GM12878 (cell line): ENCODE measurements around the gene KRTAP10-9. TPM values are rescaled to one million over a fixed set of nuclear protein-coding genes. Genes with fewer than 3 reads are reported as not detected.

Experiments used
- ATAC-seq: fragments of 200-7000 bp; cut with Tn5 transposase; 3 replicates; pipeline ENCODE4 v1.9.1; 2020; ENCODE audit warnings: mild to moderate bottlenecking, moderate library complexity
- BruUV-seq: library from RNA; stranded (reverse); fragments of 400-500 nt; replicated peaks from 2 replicates; lab custom pipeline; 2021; lab: Mats Ljungman, UMichigan
- CTCF ChIA-PET: fragments of 300-600 bp; sonication (Branson Sonifier 250); formaldehyde crosslinking; extraction: SDS; loops from one replicate; lab custom pipeline; 2021; ENCODE audit warnings: inconsistent platforms; lab: Yijun Ruan, JAX
- POLR2A ChIA-PET: fragments of 350-600 bp; formaldehyde crosslinking; extraction: SDS; loops from one replicate; lab custom pipeline; 2021; ENCODE audit warnings: inconsistent platforms; lab: Charles Lee
- RAD21 ChIA-PET: fragments of 300-600 bp; sonication (Branson Sonifier 250); formaldehyde crosslinking; loops from one replicate; lab custom pipeline; 2023; ENCODE audit warnings: antibody characterized with exemption; ENCODE audit not compliant: unreplicated experiment; lab: Charles Lee
- SMC1A ChIA-PET: fragments of 300-600 bp; sonication (Branson Sonifier 250); formaldehyde crosslinking; loops from one replicate; lab custom pipeline; 2023; ENCODE audit not compliant: unreplicated experiment, uncharacterized antibody; lab: Charles Lee
- DNase-seq: peaks from one replicate; pipeline ENCODE4 v3.0.0-alpha.2; 2011; ENCODE audit warnings: low read depth, low spot score
- FAIRE-seq: peaks from 3 replicates; lab custom pipeline; 2011; peaks lifted over from hg19 to GRCh38; lab: Jason Lieb, UNC
- H2AFZ ChIP-seq: 2 replicates; pipeline ENCODE4 v1.6.0; 2011; ENCODE audit warnings: low read depth, low read length, control low read depth; ENCODE audit not compliant: control insufficient read depth
- H3K27ac ChIP-seq: 2 replicates; pipeline ENCODE4 v1.5.1; 2011; ENCODE audit warnings: control low read depth; ENCODE audit not compliant: control insufficient read depth, insufficient read depth
- H3K27me3 ChIP-seq, 2 experiments: replicated peaks in 1 of 2; 2 replicates each; pipeline versions ENCODE4 v1.6.0 to v1.6.1; 2011; ENCODE audit warnings: low read length in 1 of 2; ENCODE audit not compliant: control insufficient read depth in 2 of 2, insufficient read depth in 2 of 2
- H3K36me3 ChIP-seq, 2 experiments: 2 replicates each; pipeline ENCODE4 v1.5.1; 2011; ENCODE audit warnings: low read length in 1 of 2; ENCODE audit not compliant: control insufficient read depth in 2 of 2, insufficient read depth in 2 of 2
- H3K4me1 ChIP-seq: 2 replicates; pipeline ENCODE4 v1.6.1; 2011; ENCODE audit warnings: mild to moderate bottlenecking, low read length, moderate library complexity, mixed read lengths; ENCODE audit not compliant: control insufficient read depth, insufficient read depth
- H3K4me2 ChIP-seq: 2 replicates; pipeline ENCODE4 v1.6.0; 2011; ENCODE audit warnings: control low read depth; ENCODE audit not compliant: control insufficient read depth, insufficient read depth
- H3K4me3 ChIP-seq: fragments of 200-600 bp; sonication (generic); 2 replicates; pipeline ENCODE4 v1.5.1; 2016
- H3K79me2 ChIP-seq: 2 replicates; pipeline ENCODE4 v1.6.0; 2011; ENCODE audit warnings: low read length; ENCODE audit not compliant: control insufficient read depth, insufficient read depth
- H3K9ac ChIP-seq: 2 replicates; pipeline ENCODE4 v1.8.0; 2011; ENCODE audit warnings: low read length, control low read depth, mixed read lengths; ENCODE audit not compliant: control insufficient read depth, insufficient read depth
- H3K9me3 ChIP-seq: replicated peaks from 3 replicates; pipeline ENCODE4 v1.5.1; 2011; ENCODE audit warnings: mild to moderate bottlenecking, low read length; ENCODE audit not compliant: control insufficient read depth, insufficient read depth
- H4K20me1 ChIP-seq: 2 replicates; pipeline ENCODE4 v1.6.0; 2011; ENCODE audit not compliant: control insufficient read depth, insufficient read depth
- ASH2L ChIP-seq: fragments of 300-600, 200-600 bp; sonication (generic); IDR thresholded peaks from 2 replicates; pipeline ENCODE4 v1.6.1; 2017; ENCODE audit warnings: low read depth, mild to moderate bottlenecking, borderline replicate concordance
- ATF7 ChIP-seq: fragments of 450-650 bp; IDR thresholded peaks from 2 replicates; pipeline ENCODE4 v1.6.1; 2016; ENCODE audit warnings: low read depth, mild to moderate bottlenecking
- BCL11A ChIP-seq: IDR thresholded peaks from 2 replicates; pipeline ENCODE4 v1.6.1; 2011; ENCODE audit warnings: low read depth, low read length
- BHLHE40 ChIP-seq, 2 experiments: fragments of 450-650 bp in 1 of 2; IDR thresholded peaks; 2 replicates each; pipeline ENCODE4 v1.6.1; 2011 to 2017; ENCODE audit warnings: low read depth in 2 of 2, borderline replicate concordance in 1 of 2, improper control_type of control experiment in 1 of 2, low read length in 1 of 2, mild to moderate bottlenecking in 1 of 2
- CBX3 ChIP-seq: fragments of 200-600 bp; sonication (generic); IDR thresholded peaks from 2 replicates; pipeline ENCODE4 v1.6.1; 2016; ENCODE audit warnings: low read depth, borderline replicate concordance
- CREB1 ChIP-seq: IDR thresholded peaks from 2 replicates; pipeline ENCODE4 v1.6.1; 2012; ENCODE audit warnings: low read depth, mild to moderate bottlenecking, inconsistent platforms
- CREM ChIP-seq: IDR thresholded peaks from 2 replicates; pipeline ENCODE4 v1.6.1; 2014; ENCODE audit warnings: antibody characterized with exemption, low read depth
- FOXM1 ChIP-seq: IDR thresholded peaks from 2 replicates; pipeline ENCODE4 v1.6.1; 2012; ENCODE audit warnings: low read depth, mild to moderate bottlenecking, inconsistent platforms, low read length, moderate library complexity
- GATAD2B ChIP-seq: fragments of 450-650 bp; conservative IDR thresholded peaks from 2 replicates; pipeline ENCODE4 v1.6.1; 2017; ENCODE audit warnings: low read depth, mild to moderate bottlenecking, moderate library complexity
- IRF4 ChIP-seq: IDR thresholded peaks from 2 replicates; pipeline ENCODE4 v1.6.1; 2011; ENCODE audit warnings: low read depth, low read length
- JUNB ChIP-seq: IDR thresholded peaks from 2 replicates; pipeline ENCODE4 v1.6.1; 2016; ENCODE audit warnings: antibody characterized with exemption, mild to moderate bottlenecking
- NFXL1 ChIP-seq: fragments of 450-650 bp; IDR thresholded peaks from 2 replicates; pipeline ENCODE4 v1.6.1; 2017; ENCODE audit warnings: antibody characterized with exemption, mild to moderate bottlenecking, borderline replicate concordance
- RUNX3 ChIP-seq: IDR thresholded peaks from 2 replicates; pipeline ENCODE4 v1.6.1; 2012; ENCODE audit warnings: low read length, inconsistent platforms
- TCF7 ChIP-seq: IDR thresholded peaks from 2 replicates; pipeline ENCODE4 v1.6.1; 2014; ENCODE audit warnings: antibody characterized with exemption, borderline replicate concordance
- ZBTB11 ChIP-seq: fragments of 450-650 bp; formaldehyde crosslinking; IDR thresholded peaks from 2 replicates; pipeline ENCODE4 v1.5.0; 2022; ENCODE audit warnings: mild to moderate bottlenecking, missing genetic modification characterization
- WGBS: methylation state at CpG from one replicate; pipeline ENCODE4 v1.1.6; 2016; ENCODE audit warnings: low lambda C conversion rate; ENCODE audit not compliant: insufficient replicate concordance, insufficient coverage; ENCODE audit errors: missing lambda C conversion rate; 5-methylcytosine and 5-hydroxymethylcytosine counted together
- in situ Hi-C: fragments of 300-500 bp; cut with MboI; formaldehyde crosslinking; loops from 9 replicates; pipeline ENCODE4 v1.14.3; 2018; ENCODE audit warnings: mixed read lengths
- intact Hi-C: fragments of 100-400 bp; cut with micrococcal nuclease; formaldehyde crosslinking; loops from one replicate; pipeline ENCODE4 v1.14.2; 2022; ENCODE audit not compliant: unreplicated experiment
- polyA plus RNA-seq, 11 experiments: library from polyadenylated mRNA; depleted of rRNA in 4 of 11; unstranded in 6 of 11; stranded (reverse) in 5 of 11; fragments of >200 nt; fragmentation: Nextera tagmentation in 4 of 11; fragmentation: Illumina TruSeq in 1 of 11; extraction: Ambion mirVana in 4 of 11; extraction: Trizol in 1 of 11; gene quantifications; 1 replicate in 1 of 11; 2 replicates in 10 of 11; pipeline versions ENCODE4 v1.2.1 to v1.2.3, GENCODE V29; 2011 to 2016; ENCODE audit warnings: inconsistent platforms in 2 of 11, missing spikeins in 2 of 11, low read depth in 1 of 11
- total RNA-seq, 4 experiments: library from RNA; depleted of rRNA in 3 of 4; stranded (reverse); fragments of >200 nt in 3 of 4; fragmentation: Illumina TruSeq in 1 of 4; extraction: Trizol in 1 of 4; gene quantifications; 2 replicates each; pipeline versions ENCODE4 v1.2.1 to v1.2.3, GENCODE V29; 2013 to 2021

The KRTAP10-9 gene
- total and polyA plus RNA-seq, 10 of the 15 experiments (the other 5 are each of a cell fraction or from before 2014, with no cell fraction given): not detected

- CTCF ChIA-PET: no interaction called here
- SMC1A ChIA-PET: no interaction called here
- no peaks in the 10 kb centered on the region for H3K79me2 ChIP-seq
- FAIRE-seq (no peak), DNase-seq (no peak), ATAC-seq (peak; percentile 23; the same call in 1 of the 3 replicates)
- H3K27me3 ChIP-seq: no peaks in the 10 kb centered on the region
- no peaks in the 10 kb centered on the region for H3K36me3 ChIP-seq
- H2AFZ ChIP-seq: no peak overlapping the region
- H3K4me3 ChIP-seq: no peak overlapping the region
- H3K4me2 ChIP-seq: no peak overlapping the region
- WGBS: 11% methylated on average over 6 of the region's 6 CpGs
- POLR2A ChIA-PET: no interaction called here
- RAD21 ChIA-PET: no interaction called here
- H3K27ac ChIP-seq: no peak overlapping the region
- intact Hi-C loops: no loop called here
- peaks cover 4% of the 10 kb centered on the region; the same call in 2 of the 3 replicates for H3K9me3 ChIP-seq
- in situ Hi-C loops: no loop called here
- no peaks in the 10 kb centered on the region for H3K4me1 ChIP-seq
- TF ChIP-seq JUNB (peak; percentile 70), GATAD2B (no peak), TCF7 (peak; percentile 80), BHLHE40 (IDR thresholded peaks at IDR 0.05; ENCODE audit: borderline replicate concordance in 1 of 2, low read depth in 2 of 2, low read length in 1 of 2) (peak in 1 of 2 experiments; percentile 34; a peak in 2 of 4 replicates), CREB1 (peak; percentile 53; the same call in 1 of the 2 replicates), IRF4 (peak; percentile 55; the same call in 1 of the 2 replicates), CBX3 (no peak), ASH2L (no peak), ATF7 (no peak), FOXM1 (no peak), ZBTB11 (CRISPR knock-in tag) (peak; percentile 69), RUNX3 (peak; percentile 28; the same call in 1 of the 2 replicates), BCL11A (no peak), NFXL1 (no peak), CREM (peak; percentile 69; the same call in 1 of the 2 replicates)
- no peak overlapping the region for H3K9ac ChIP-seq
- no peaks in the 10 kb centered on the region for H4K20me1 ChIP-seq
- no TSS peak for BruUV-seq
Measured at GRCh38 chr21:44583800-44584147, 43.1 kb upstream of the KRTAP10-9 start.
